ENCODE data around the gene PARG. TPM values are rescaled to one million over a fixed set of nuclear protein-coding genes. Genes with fewer than 3 reads are reported as not detected.

PARG gene
- polyA plus RNA-seq, 1 of the 3 experiments (the other 2 are of a cell fraction) = 12.1 TPM

GRCh38 chr10:49819234-49819958 is 122.4 kb downstream of the PARG start (continued):
- TF ChIP-seq IRF3 (IDR thresholded peaks at IDR 0.05; ENCODE audit: low read depth, low read length) (no peak), PBX3 (IDR thresholded peaks at IDR 0.05) (no peak), FOXJ3 (CRISPR knock-in tag; IDR thresholded peaks at IDR 0.05) (no peak), MXI1 (IDR thresholded peaks at IDR 0.05; ENCODE audit: low read depth, low read length) (no peak), RFX5 (IDR thresholded peaks at IDR 0.05; ENCODE audit: low read length) (no peak), SIN3A (IDR thresholded peaks at IDR 0.05; ENCODE audit: borderline replicate concordance, low read depth, low read length) (no peak), POLR2AphosphoS5 (IDR thresholded peaks at IDR 0.05; ENCODE audit: low read depth, low read length) (no peak)

GRCh38 chr10:49817845-49818244 is 124.0 kb downstream of the PARG start:
- H3K9me2 ChIP-seq = no peaks in the 10 kb centered on the region
- H3K27ac ChIP-seq (ENCODE audit: low read depth in 2 of 2, low read length in 1 of 2) = no peak overlapping the region
- H3F3A ChIP-seq (replicated peaks; ENCODE audit: insufficient read depth) = no peaks in the 10 kb centered on the region
- no peak for DNase-seq
- H4K20me1 ChIP-seq (ENCODE audit: insufficient read depth) = no peaks in the 10 kb centered on the region
- peaks cover 44 to 48% of the 10 kb centered on the region in 2 experiments for H3K36me3 ChIP-seq (replicated peaks in 1 of 2; ENCODE audit: control insufficient read depth in 1 of 2, insufficient read depth in 2 of 2, low read length in 1 of 2)
- no peaks in the 10 kb centered on the region for H3K27me3 ChIP-seq (ENCODE audit: insufficient read depth)
- CTCF ChIA-PET = no interaction called here
- no peak overlapping the region for H3K4me2 ChIP-seq
- no peak for TF ChIP-seq USF2 (IDR thresholded peaks at IDR 0.05; ENCODE audit: borderline replicate concordance, low read depth, low read length)
- no peak for TF ChIP-seq ZBTB33 (IDR thresholded peaks at IDR 0.05; ENCODE audit: borderline replicate concordance, low read depth)
- TF ChIP-seq TAF1 (IDR thresholded peaks at IDR 0.05; ENCODE audit: borderline replicate concordance, low read depth, low read length) = no peak
- no peak for TF ChIP-seq RCOR1 (IDR thresholded peaks at IDR 0.05; ENCODE audit: low read length)
- TF ChIP-seq SIN3A (IDR thresholded peaks at IDR 0.05; ENCODE audit: borderline replicate concordance, low read depth, low read length) = no peak
- no peak for TF ChIP-seq MAX (IDR thresholded peaks at IDR 0.05; ENCODE audit: low read depth)
- no peak for TF ChIP-seq RFX5 (IDR thresholded peaks at IDR 0.05; ENCODE audit: low read length)
- no peak for TF ChIP-seq MXI1 (IDR thresholded peaks at IDR 0.05; ENCODE audit: low read depth, low read length)
- TF ChIP-seq FOXJ3 (CRISPR knock-in tag; IDR thresholded peaks at IDR 0.05) = no peak
- TF ChIP-seq TCF12 (IDR thresholded peaks at IDR 0.05) = no peak
- no peak for TF ChIP-seq REST (IDR thresholded peaks at IDR 0.05; ENCODE audit: low read depth, low read length)
- no peak for TF ChIP-seq FOXM1 (IDR thresholded peaks at IDR 0.05; ENCODE audit: low read depth)
- no peak for TF ChIP-seq IRF3 (IDR thresholded peaks at IDR 0.05; ENCODE audit: low read depth, low read length)
- no peak for TF ChIP-seq EP300 (IDR thresholded peaks at IDR 0.05; ENCODE audit: borderline replicate concordance in 1 of 2, low read depth in 1 of 2, low read length in 1 of 2)
- no peak for TF ChIP-seq GATA2 (CRISPR knock-in tag; IDR thresholded peaks at IDR 0.05)
- no peaks in the 10 kb centered on the region for H3K79me2 ChIP-seq (ENCODE audit: insufficient read depth)
- no peak overlapping the region for H3K9ac ChIP-seq
- no peaks in the 10 kb centered on the region; a peak in 1 of 4 replicates for H3K4me1 ChIP-seq (ENCODE audit: control insufficient read depth in 1 of 2, insufficient read depth in 2 of 2, low read depth in 1 of 2, low read length in 1 of 2)
- no peak overlapping the region for H2AFZ ChIP-seq (ENCODE audit: low read depth)
- no peak overlapping the region for H3K4me3 ChIP-seq (ENCODE audit: low read depth in 2 of 2, low read length in 1 of 2)
- WGBS (ENCODE audit: low lambda C conversion rate) = 94% methylated on average over 5 of the region's 5 CpGs
- H3K9me3 ChIP-seq = no peaks in the 10 kb centered on the region
- POLR2A ChIA-PET = no interaction called here

Measured in SK-N-SH (cell line).